Stimulated activated CD4-positive, alpha-beta T cell treated with anti-CD3 and anti-CD28 coated beads, TNF-alpha, amount 100 ng/mL, for 4 hours (primary cell): Measurements from ENCODE around the gene TAS1R3.
A peak's percentile ranks its signal among the peaks of the same experiment; 100 is the strongest.

Experiments
- DNase-seq, 3 experiments: peaks; one replicate each; pipeline ENCODE4 v3.0.0-alpha.2; 2020; ENCODE audit warnings: low read depth in 3 of 3

Gene TAS1R3

GRCh38 chr1:1295154-1295923 is 35.7 kb upstream of the TAS1R3 start:
- DNase-seq, result no peak

- DNase-seq, result no peak
Observed at GRCh38 chr1:1296070-1297061, 34.7 kb upstream of the TAS1R3 start.

- no peak for DNase-seq
Observed at GRCh38 chr1:1297802-1298424, 33.2 kb upstream of the TAS1R3 start.

- DNase-seq, result no peak
Observed at GRCh38 chr1:1298861-1299685, 32.0 kb upstream of the TAS1R3 start.

DNA sequence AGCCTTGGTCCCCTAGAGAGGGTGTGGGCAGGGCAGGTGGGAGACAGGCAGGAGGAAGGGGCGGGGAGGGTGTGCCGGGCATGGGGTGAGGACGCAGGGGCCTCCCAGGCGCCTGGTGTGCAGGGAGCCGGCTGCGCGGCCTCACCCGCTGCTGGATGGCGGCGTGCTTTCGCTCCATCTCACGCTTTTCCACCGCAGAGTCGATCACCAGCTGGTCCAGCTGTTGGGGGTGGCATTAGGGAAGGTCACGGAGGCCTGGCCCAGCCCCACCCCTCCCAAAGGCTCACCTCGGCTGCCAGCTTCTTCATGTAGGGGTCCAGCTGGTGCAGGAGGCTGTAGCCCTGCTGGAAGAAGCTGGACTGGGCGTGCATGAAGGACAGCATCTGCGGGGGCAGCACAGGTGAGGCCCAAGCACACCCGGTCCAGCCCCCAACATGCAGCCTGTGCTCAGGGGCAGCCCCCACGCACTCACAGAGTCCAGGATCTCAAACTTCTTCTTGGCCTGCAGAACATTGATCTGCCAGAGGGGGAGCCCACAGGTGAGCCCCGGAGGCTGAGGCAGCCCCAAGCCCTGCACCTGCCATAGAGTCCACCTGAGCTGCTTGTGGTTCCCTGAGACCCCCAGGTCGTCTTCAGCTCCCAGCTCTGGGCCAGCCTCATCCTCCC is 31.3 kb upstream of the TAS1R3 start:
- no peak for DNase-seq

DNA sequence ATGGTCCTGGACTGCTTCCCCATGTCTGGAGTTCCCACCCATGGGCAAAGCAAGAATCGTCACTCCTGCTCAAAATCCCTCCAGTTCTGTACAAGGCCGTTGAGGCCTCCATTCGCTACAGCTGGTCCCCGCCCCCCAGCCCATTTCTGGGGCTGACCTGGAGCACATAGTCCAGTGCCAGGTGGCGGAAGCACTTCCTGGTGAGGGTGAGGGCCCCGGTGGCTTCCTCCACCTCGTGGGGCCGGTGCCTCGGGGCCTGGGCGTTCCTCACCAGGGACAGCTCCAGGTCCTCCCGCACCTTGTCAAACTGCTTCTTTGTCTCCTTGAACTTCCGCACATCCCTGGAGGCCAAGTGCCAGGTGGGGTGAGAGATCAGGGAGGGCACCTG is 30.7 kb upstream of the TAS1R3 start:
- DNase-seq, result no peak

- no peak for DNase-seq
Observed at GRCh38 chr1:1302006-1302430, 29.1 kb upstream of the TAS1R3 start.

- no peak for DNase-seq
Observed at GRCh38 chr1:1302951-1303509, 28.1 kb upstream of the TAS1R3 start.

DNA sequence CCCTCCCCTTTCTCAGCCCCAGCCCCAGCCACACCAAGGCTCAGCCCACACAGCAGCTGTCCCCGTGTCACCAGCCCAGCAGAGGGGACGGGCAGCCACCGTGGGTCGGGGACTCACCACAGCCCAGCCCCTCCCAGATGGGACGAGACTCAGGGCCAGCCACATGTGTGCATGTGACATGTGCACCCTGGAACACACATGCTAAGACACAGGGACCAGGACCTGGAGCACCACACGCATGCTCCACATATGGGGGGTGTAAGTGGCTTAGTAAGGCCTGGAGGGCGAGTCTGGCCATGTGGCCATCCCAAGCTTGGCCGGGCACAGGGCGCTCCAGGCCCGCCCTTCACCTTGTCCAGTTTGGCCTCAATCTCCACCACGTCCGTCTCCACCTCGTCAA is 27.3 kb upstream of the TAS1R3 start:
- no peak for DNase-seq

DNA sequence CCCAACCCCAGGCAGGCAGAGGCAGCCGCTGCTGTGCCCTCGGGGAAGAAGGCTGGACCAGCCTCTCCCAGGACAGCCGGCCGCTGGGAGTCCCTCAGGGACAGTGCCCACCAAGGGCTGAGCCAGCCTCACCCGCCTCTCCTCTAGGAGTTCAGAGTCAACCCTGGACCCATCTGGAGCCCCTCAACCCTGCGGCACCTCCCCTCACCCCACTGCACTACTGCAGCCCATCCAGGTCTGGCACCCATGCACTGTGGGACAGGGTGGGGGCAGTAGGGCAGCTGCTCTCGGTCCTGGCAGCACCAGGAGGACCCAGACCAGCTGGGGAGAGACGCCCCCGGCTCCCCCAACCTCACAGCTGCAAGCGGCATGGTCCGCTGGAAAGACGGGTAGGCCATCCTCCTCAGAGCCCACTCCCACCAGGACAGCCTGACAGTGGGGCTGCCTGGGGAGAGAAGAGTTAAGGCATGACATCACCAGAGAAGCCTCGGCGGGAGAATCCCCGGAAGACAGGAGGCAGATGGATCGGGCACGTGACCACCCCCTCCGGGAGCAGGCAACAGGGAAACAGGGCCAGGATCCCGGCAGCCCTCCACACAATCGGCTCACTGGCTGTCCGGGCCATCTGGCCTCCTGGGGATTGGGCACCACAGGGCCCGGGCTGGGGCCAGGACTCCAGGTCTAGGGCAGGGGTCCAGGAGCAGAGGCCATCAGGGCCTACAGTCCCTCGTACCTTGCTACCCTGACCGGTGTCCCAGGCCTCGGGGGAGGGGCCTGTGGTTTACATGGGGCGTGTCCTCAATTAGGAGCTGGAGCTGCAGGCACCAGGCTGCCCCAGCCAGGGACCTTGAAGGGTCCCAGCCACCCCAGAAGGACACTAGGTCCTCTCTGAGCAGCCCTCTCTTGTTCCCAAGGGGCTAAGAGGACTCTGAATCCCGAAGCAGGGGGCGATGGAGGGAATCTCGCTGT is 26.5 kb upstream of the TAS1R3 start:
- no peak for DNase-seq

- DNase-seq, result peak; percentile 50 to 65 (median 59)
Observed at GRCh38 chr1:1305300-1306069, 25.6 kb upstream of the TAS1R3 start.

- DNase-seq, result no peak
Observed at GRCh38 chr1:1306070-1306660, 24.9 kb upstream of the TAS1R3 start.

- no peak for DNase-seq
Observed at GRCh38 chr1:1306661-1307260, 24.3 kb upstream of the TAS1R3 start.

DNA sequence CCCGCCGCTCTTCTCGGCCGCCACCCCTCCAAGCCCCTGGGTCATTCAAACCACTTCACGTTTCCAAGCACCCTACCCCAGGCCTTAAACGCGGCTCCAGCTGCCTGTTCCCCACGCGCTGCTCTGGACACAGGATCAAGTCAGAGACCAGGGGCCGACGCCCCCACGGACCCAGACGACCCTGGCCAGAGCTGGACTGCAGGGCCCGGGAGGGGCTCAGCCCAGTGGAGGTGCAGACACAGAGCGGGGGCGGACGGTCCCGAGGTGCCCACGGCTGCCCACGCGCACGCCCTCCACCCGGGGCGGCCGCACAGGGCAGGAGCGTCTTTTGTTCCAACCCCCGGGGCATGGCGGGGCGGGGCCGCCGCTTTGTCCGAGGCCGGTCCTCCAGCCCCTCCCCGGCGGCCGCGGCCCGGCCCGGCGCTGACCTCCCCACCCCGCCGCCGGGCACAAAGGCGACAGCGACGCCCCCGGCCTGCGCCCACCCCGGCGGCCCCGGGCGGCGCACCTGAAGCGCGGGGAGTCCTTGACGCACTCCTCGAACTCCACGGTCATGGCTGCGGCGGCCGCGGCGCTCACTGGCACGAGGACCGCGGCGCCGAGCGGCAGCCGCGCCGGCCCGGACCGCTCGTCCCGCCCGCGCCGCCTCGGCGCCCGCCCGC is 23.7 kb upstream of the TAS1R3 start:
- no peak for DNase-seq

GRCh38 chr1:1307923-1308755 is 22.9 kb upstream of the TAS1R3 start, which contains the start of the genes ACAP3 and PUSL1:
Gene ACAP3 (minus strand): TSS chr1:1307930. CDS start chr1:1307815, 115 bp downstream.
Gene PUSL1 (plus strand): TSS chr1:1308597. CDS start chr1:1308644, 47 bp downstream.
- peak; percentile 75 to 79 (median 77) for DNase-seq

DNA sequence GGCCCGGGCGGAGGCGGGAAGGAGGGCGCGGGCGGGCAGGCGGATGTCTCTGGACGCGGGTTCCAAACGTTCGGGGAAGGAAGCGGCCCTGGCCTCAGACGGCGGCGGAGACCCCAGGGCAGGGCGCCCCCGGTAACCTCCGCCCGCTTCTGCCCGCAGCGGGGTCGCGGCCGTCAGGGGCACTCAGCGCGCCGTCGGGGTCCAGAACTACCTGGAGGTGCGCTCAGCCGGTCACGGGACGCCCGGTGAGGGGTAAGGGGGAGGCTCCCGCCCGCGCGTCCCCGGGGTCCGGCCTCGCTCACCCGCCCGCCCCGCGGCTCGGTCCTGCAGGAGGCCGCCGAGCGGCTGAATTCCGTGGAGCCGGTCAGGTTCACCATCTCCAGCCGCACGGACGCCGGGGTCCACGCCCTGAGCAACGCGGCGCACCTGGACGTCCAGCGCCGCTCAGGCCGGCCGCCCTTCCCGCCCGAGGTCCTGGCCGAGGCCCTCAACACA is 22.3 kb upstream of the TAS1R3 start:
- no peak for DNase-seq
